ENCODE results near the gene ADGRG7.
A peak's percentile ranks its signal among the peaks of the same experiment; 100 is the strongest.

The ADGRG7 gene

GRCh38 chr3:100717637-100718487, 108.5 kb downstream of the ADGRG7 start:
- peaks cover 54% of the 10 kb centered on the region for H3K36me3 Mint-ChIP-seq (ENCODE audit: insufficient read depth)

DNA sequence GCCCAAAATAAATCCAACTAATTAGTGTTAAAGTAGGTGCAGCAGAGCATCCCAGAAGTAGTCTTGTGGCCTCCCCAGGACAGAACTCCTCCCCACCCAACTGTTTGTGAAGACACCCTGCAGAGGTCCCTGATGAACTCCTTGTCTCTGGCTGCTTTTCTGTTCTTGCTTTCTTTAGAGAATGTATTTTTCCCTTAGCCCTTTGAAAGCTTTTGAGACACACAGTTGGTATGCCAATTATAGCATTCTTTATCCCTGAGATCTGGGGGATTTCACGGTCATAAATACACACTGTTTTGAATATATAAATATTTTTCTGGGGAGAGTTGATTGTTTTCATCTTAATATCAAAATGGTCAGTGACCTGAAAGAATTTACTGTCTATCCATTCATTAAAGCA, 109.7 kb downstream of the ADGRG7 start:
- no peaks in the 10 kb centered on the region for H3K27me3 Mint-ChIP-seq
- DNase-seq (ENCODE audit: low spot score in 2 of 2) (no peak), ATAC-seq (replicated peaks; ENCODE audit: extremely low read depth, poor library complexity, severe bottlenecking) (no peak)
- H3K4me3 Mint-ChIP-seq, result no peak overlapping the region
- no peak overlapping the region for H3K27ac Mint-ChIP-seq (ENCODE audit: low read depth)
- no peaks in the 10 kb centered on the region for H3K9me3 Mint-ChIP-seq
- H3K4me1 Mint-ChIP-seq, result peaks cover 44% of the 10 kb centered on the region
- H3K36me3 Mint-ChIP-seq (ENCODE audit: insufficient read depth), result peaks cover 47% of the 10 kb centered on the region

More at GRCh38 chr3:100717637-100718487, 108.5 kb downstream of the ADGRG7 start:
- no peaks in the 10 kb centered on the region for H3K27me3 Mint-ChIP-seq
- DNase-seq (ENCODE audit: low spot score in 2 of 2) (no peak), ATAC-seq (replicated peaks; ENCODE audit: extremely low read depth, poor library complexity, severe bottlenecking) (no peak)
- no peaks in the 10 kb centered on the region for H3K9me3 Mint-ChIP-seq
- peaks cover 54% of the 10 kb centered on the region for H3K4me1 Mint-ChIP-seq
- H3K4me3 Mint-ChIP-seq, result no peak overlapping the region
- peak overlapping the region; percentile 8 for H3K27ac Mint-ChIP-seq (ENCODE audit: low read depth)

DNA sequence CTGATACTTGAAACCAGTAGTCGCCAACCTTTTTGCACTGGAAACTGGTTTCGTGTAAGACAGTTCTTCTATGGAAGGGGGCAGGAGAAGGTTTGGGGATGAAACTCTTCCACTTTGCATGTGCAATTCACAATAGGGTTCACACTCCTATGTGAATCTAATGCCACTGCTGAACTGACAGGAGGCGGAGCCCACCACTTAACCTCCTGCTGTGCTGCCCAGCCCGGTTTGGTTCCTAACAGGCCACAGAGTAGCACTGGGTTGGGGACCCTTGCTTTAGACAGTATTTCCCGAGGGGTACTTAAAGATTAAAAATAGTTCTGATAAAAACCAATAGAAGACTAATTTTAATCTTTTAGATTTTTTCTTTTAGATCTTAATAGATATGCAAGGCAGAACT, 111.0 kb downstream of the ADGRG7 start:
- H3K27me3 Mint-ChIP-seq, result no peaks in the 10 kb centered on the region

GRCh38 chr3:100725935-100726513, 116.6 kb downstream of the ADGRG7 start:
- Mint-ChIP-seq H3K4me1 (peaks cover 31% of the 10 kb centered on the region), H3K27ac (ENCODE audit: low read depth) (peak overlapping the region; percentile 38), H3K9me3 (no peaks in the 10 kb centered on the region), H3K36me3 (ENCODE audit: insufficient read depth) (peaks cover 31% of the 10 kb centered on the region), H3K4me3 (no peak overlapping the region), H3K27me3 (no peaks in the 10 kb centered on the region)
- ATAC-seq (replicated peaks; ENCODE audit: extremely low read depth, poor library complexity, severe bottlenecking) (no peak), DNase-seq (ENCODE audit: low spot score in 2 of 2) (no peak)

More for the DNA sequence above, 111.0 kb downstream of the ADGRG7 start:
- Mint-ChIP-seq H3K36me3 (ENCODE audit: insufficient read depth) (peaks cover 41% of the 10 kb centered on the region), H3K9me3 (no peaks in the 10 kb centered on the region), H3K4me1 (peaks cover 36% of the 10 kb centered on the region), H3K27ac (ENCODE audit: low read depth) (no peak overlapping the region), H3K4me3 (no peak overlapping the region)
- ATAC-seq (replicated peaks; ENCODE audit: extremely low read depth, poor library complexity, severe bottlenecking) (no peak), DNase-seq (ENCODE audit: low spot score in 2 of 2) (no peak)

DNA sequence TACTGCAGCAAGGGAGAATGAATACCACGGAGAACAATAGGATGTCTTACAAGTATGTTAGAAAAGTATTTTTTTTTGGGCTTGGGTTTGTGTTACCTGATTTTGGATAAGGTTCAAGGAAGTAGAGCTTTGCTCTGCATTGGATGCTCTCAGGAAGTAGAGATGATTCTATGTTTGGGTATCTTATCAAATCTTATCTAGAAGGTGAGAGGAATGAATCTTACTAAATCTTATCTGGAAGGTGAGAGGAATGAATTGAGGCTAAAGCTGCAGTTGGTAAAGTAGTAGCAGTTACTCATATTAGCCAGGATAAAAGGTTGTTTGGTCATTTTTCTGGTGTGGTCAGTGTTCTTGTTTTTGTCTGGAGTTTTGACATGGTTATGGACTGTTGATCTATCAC, 117.3 kb downstream of the ADGRG7 start:
- Mint-ChIP-seq H3K4me1 (peaks cover 31% of the 10 kb centered on the region), H3K36me3 (ENCODE audit: insufficient read depth) (peaks cover 31% of the 10 kb centered on the region), H3K27me3 (no peaks in the 10 kb centered on the region), H3K27ac (ENCODE audit: low read depth) (peak overlapping the region; percentile 38), H3K4me3 (no peak overlapping the region), H3K9me3 (no peaks in the 10 kb centered on the region)
- DNase-seq (ENCODE audit: low spot score in 2 of 2), result no peak
- ATAC-seq (replicated peaks; ENCODE audit: extremely low read depth, poor library complexity, severe bottlenecking), result no peak

- no peak for ATAC-seq (replicated peaks; ENCODE audit: extremely low read depth, poor library complexity, severe bottlenecking)
- H3K27me3 Mint-ChIP-seq, result no peaks in the 10 kb centered on the region
- peaks cover 34% of the 10 kb centered on the region for H3K36me3 Mint-ChIP-seq (ENCODE audit: insufficient read depth)
- DNase-seq (ENCODE audit: low spot score in 2 of 2), result no peak
- no peak overlapping the region for H3K27ac Mint-ChIP-seq (ENCODE audit: low read depth)
- peaks cover 35% of the 10 kb centered on the region for H3K4me1 Mint-ChIP-seq
- H3K4me3 Mint-ChIP-seq, result no peak overlapping the region
- H3K9me3 Mint-ChIP-seq, result no peaks in the 10 kb centered on the region
These were observed 121.1 kb downstream of the ADGRG7 start for GRCh38 chr3:100730524-100730923.

DNA sequence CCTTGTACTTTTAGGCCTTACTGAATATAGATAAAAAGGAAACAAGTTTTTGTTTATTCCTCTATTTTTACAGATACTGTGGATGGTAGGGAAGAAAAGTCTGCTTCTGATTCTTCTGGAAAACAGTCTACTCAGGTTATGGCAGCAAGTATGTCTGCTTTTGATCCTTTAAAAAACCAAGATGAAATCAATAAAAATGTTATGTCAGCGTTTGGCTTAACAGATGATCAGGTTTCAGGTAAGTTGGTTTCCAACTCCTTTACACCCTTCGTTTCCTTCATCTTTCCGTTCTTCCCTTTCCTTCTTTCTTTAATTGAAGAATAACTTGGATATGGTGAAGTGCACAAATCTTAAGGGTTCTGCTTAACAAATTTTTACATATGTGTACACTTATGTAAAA, 123.0 kb downstream of the ADGRG7 start:
- Mint-ChIP-seq H3K36me3 (ENCODE audit: insufficient read depth) (peaks cover 44% of the 10 kb centered on the region), H3K27ac (ENCODE audit: low read depth) (no peak overlapping the region), H3K4me3 (no peak overlapping the region), H3K9me3 (no peaks in the 10 kb centered on the region), H3K27me3 (no peaks in the 10 kb centered on the region), H3K4me1 (peaks cover 24% of the 10 kb centered on the region)
- ATAC-seq (replicated peaks; ENCODE audit: extremely low read depth, poor library complexity, severe bottlenecking) (no peak), DNase-seq (ENCODE audit: low spot score in 2 of 2) (no peak)

DNA sequence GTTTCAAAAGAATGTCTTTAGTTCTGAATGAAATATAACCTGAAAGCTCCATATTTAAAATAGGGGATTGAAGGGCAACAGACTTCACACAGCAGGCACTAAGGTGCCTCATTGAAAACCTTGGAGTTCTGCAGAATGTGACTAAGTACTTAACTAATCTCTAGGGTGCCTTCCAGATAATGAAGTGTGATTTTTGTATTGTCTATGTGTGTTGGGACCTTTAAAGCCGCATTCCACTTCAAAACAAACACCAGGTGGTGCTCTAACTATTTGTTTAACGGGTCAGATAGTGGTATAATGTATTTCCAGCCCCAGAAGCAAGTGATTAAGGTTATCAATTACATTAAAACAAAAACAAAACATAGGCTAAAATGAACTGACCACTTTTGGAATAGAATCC, 127.9 kb downstream of the ADGRG7 start:
- no peak for DNase-seq (ENCODE audit: low spot score in 2 of 2)
- no peak for ATAC-seq (replicated peaks; ENCODE audit: extremely low read depth, poor library complexity, severe bottlenecking)
- H3K27me3 Mint-ChIP-seq, result no peaks in the 10 kb centered on the region
- H3K4me1 Mint-ChIP-seq, result peaks cover 18% of the 10 kb centered on the region
- H3K36me3 Mint-ChIP-seq (ENCODE audit: insufficient read depth), result peaks cover 49% of the 10 kb centered on the region
- no peak overlapping the region for H3K4me3 Mint-ChIP-seq
- no peaks in the 10 kb centered on the region for H3K9me3 Mint-ChIP-seq
- H3K27ac Mint-ChIP-seq (ENCODE audit: low read depth), result no peak overlapping the region

DNA sequence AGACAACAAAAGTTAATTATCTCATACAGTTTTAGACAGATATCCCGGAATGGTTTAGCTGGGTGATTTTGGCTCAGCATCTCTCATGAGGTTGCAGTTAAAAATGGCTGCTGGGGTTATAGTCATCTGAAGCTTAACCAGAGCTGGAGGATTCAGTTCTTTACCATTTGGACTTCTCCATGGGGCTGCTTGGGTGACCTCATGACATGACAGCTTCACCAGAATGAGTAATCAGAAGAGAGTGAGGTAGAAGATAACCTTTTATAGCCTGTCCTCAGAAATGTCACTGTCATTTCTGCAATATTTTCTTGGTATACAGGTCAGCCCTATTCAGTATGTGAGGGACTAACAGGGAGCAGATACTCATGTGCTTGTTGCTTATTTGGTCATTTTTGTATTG, 130.8 kb downstream of the ADGRG7 start:
- Mint-ChIP-seq H3K4me3 (no peak overlapping the region), H3K27ac (ENCODE audit: low read depth) (no peak overlapping the region), H3K27me3 (no peaks in the 10 kb centered on the region), H3K9me3 (no peaks in the 10 kb centered on the region), H3K36me3 (ENCODE audit: insufficient read depth) (peaks cover 51% of the 10 kb centered on the region), H3K4me1 (peaks cover 7% of the 10 kb centered on the region)
- ATAC-seq (replicated peaks; ENCODE audit: extremely low read depth, poor library complexity, severe bottlenecking), result no peak
- DNase-seq (ENCODE audit: low spot score in 2 of 2), result no peak

DNA sequence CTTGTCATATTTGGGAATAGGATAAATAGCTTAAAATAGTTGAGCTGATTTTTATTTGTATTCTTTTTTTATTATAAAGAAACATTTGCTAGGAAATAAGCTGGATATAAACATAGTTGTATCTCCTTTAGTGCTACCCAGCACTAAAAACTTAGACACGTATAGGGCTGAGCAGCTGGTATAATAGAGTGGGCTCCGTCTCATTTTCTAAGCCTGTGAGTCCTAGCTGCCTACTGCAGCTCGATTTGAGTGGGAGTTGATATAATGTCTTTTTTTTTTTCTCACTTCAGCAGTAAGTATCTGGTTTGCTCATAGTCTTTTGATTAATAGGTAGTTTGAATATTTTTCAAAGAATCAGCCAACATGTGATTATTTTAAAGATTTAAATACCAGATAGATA, 134.1 kb downstream of the ADGRG7 start:
- Mint-ChIP-seq H3K4me1 (no peaks in the 10 kb centered on the region), H3K4me3 (no peak overlapping the region), H3K27me3 (no peaks in the 10 kb centered on the region), H3K9me3 (no peaks in the 10 kb centered on the region), H3K27ac (ENCODE audit: low read depth) (peak overlapping the region; percentile 25), H3K36me3 (ENCODE audit: insufficient read depth) (peaks cover 46% of the 10 kb centered on the region)
- DNase-seq (ENCODE audit: low spot score in 2 of 2) (no peak), ATAC-seq (replicated peaks; ENCODE audit: extremely low read depth, poor library complexity, severe bottlenecking) (no peak)

DNA sequence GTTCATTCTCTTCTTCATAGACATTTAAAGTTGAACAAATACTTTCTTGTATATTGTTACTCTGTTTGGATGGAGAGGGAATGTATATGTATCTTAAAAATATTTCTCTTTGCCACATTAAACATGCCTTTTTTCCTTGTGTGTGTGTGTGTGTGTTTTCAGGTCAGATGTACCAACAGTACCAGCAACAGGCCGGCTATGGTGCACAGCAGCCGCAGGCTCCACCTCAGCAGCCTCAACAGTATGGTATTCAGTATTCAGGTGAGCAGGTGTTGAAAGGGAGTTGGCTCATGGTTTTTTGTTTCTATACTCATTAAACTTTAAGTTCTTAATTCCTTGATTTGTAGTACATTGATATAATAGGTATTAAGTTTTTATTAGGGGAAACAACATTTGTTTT, 135.3 kb downstream of the ADGRG7 start:
- DNase-seq (ENCODE audit: low spot score in 2 of 2) (no peak), ATAC-seq (replicated peaks; ENCODE audit: extremely low read depth, poor library complexity, severe bottlenecking) (no peak)
- Mint-ChIP-seq H3K27me3 (no peaks in the 10 kb centered on the region), H3K36me3 (ENCODE audit: insufficient read depth) (peaks cover 50% of the 10 kb centered on the region), H3K4me1 (no peaks in the 10 kb centered on the region), H3K9me3 (no peaks in the 10 kb centered on the region), H3K27ac (ENCODE audit: low read depth) (no peak overlapping the region), H3K4me3 (no peak overlapping the region)
